CD14-positive monocyte (primary cell): Measurements from ENCODE around the gene MYO7B. TPM values are rescaled to one million over a fixed set of nuclear protein-coding genes. Genes with fewer than 3 reads are reported as not detected.

Experiments used
- DNase-seq, 3 donors: peaks; one replicate each; pipeline ENCODE4 v3.0.0-alpha.2; 2011 to 2022
- H2AFZ ChIP-seq: 2 replicates; pipeline ENCODE4 v1.6.0; 2012; ENCODE audit warnings: mild to moderate bottlenecking, low read depth, low read length, inconsistent platforms; ENCODE audit not compliant: insufficient read depth, poor library complexity, severe bottlenecking
- H3K27ac ChIP-seq, 2 donors: 1 replicate in 1 of 2; 2 replicates in 1 of 2; pipeline ENCODE4 v1.5.1; 2012 to 2013; ENCODE audit warnings: low read length in 2 of 2, control low read depth in 1 of 2, inconsistent platforms in 1 of 2, low read depth in 1 of 2, mild to moderate bottlenecking in 1 of 2
- H3K27me3 ChIP-seq, 2 donors: one replicate each; pipeline versions ENCODE4 v1.6.0 to v1.6.1; 2011 to 2013; ENCODE audit warnings: low read length in 2 of 2; ENCODE audit not compliant: control insufficient read depth in 2 of 2, insufficient read depth in 2 of 2
- H3K36me3 ChIP-seq, 2 donors: replicated peaks in 1 of 2; 1 replicate in 1 of 2; 2 replicates in 1 of 2; pipeline versions ENCODE4 v1.5.1 to v1.6.1; 2012 to 2013; ENCODE audit warnings: low read length in 2 of 2, control low read depth in 1 of 2, inconsistent platforms in 1 of 2, mild to moderate bottlenecking in 1 of 2; ENCODE audit not compliant: insufficient read depth in 2 of 2, control insufficient read depth in 1 of 2
- H3K4me1 ChIP-seq, 2 donors: 1 replicate in 1 of 2; 2 replicates in 1 of 2; pipeline versions ENCODE4 v1.5.1 to v1.6.1; 2012 to 2013; ENCODE audit warnings: low read length in 2 of 2, control low read depth in 1 of 2, inconsistent platforms in 1 of 2, mild to moderate bottlenecking in 1 of 2, moderate library complexity in 1 of 2; ENCODE audit not compliant: insufficient read depth in 2 of 2, control insufficient read depth in 1 of 2
- H3K4me2 ChIP-seq: replicated peaks from 2 replicates; pipeline ENCODE3; 2012; ENCODE audit warnings: low read length, moderate library complexity, mild to moderate bottlenecking; ENCODE audit not compliant: poor library complexity, severe bottlenecking; ENCODE audit errors: extremely low read depth
- H3K4me3 ChIP-seq, 3 experiments: fragments of 200-600 bp in 1 of 3; sonication (generic) in 1 of 3; replicated peaks in 1 of 3; 1 replicate in 2 of 3; 2 replicates in 1 of 3; pipeline ENCODE4 v1.5.1; 2011 to 2013; ENCODE audit warnings: low read length in 3 of 3, mild to moderate bottlenecking in 3 of 3, control low read depth in 2 of 3, low read depth in 2 of 3, inconsistent platforms in 1 of 3, moderate library complexity in 1 of 3
- H3K79me2 ChIP-seq: 2 replicates; pipeline ENCODE4 v1.6.0; 2012; ENCODE audit warnings: mild to moderate bottlenecking, control low read depth, inconsistent platforms, low read length, moderate library complexity; ENCODE audit not compliant: insufficient read depth
- H3K9ac ChIP-seq: 2 replicates; pipeline ENCODE4 v1.6.0; 2017; ENCODE audit warnings: low read length, mild to moderate bottlenecking; ENCODE audit not compliant: insufficient read depth, poor library complexity, severe bottlenecking
- H3K9me3 ChIP-seq, 2 donors: replicated peaks in 1 of 2; 1 replicate in 1 of 2; 2 replicates in 1 of 2; pipeline versions ENCODE4 v1.5.1 to v1.6.1; 2012 to 2013; ENCODE audit warnings: low read length in 2 of 2, control low read depth in 1 of 2; ENCODE audit not compliant: control insufficient read depth in 1 of 2, insufficient read depth in 1 of 2
- H4K20me1 ChIP-seq: 2 replicates; pipeline ENCODE4 v1.6.0; 2012; ENCODE audit warnings: mild to moderate bottlenecking, low read length, control low read depth, moderate library complexity; ENCODE audit not compliant: insufficient read depth
- H3K27ac Mint-ChIP-seq, 7 donors: one replicate each; pipeline ENCODE4 v1.8.0; 2020; ENCODE audit warnings: mild to moderate bottlenecking in 7 of 7, mixed read lengths in 7 of 7, moderate library complexity in 6 of 7, inconsistent platforms in 2 of 7
- H3K27me3 Mint-ChIP-seq, 3 donors: one replicate each; pipeline ENCODE4 v1.8.0; 2021 to 2022; ENCODE audit warnings: low read depth in 3 of 3, mild to moderate bottlenecking in 3 of 3, mixed read lengths in 3 of 3, moderate library complexity in 3 of 3, inconsistent platforms in 1 of 3
- H3K36me3 Mint-ChIP-seq, 2 donors: one replicate each; pipeline ENCODE4 v1.8.0; 2020; ENCODE audit warnings: mixed read lengths in 2 of 2, inconsistent platforms in 1 of 2, mild to moderate bottlenecking in 1 of 2
- H3K4me1 Mint-ChIP-seq: one replicate; pipeline ENCODE4 v1.8.0; 2020; ENCODE audit warnings: mild to moderate bottlenecking, mixed read lengths
- H3K4me3 Mint-ChIP-seq, 2 donors: one replicate each; pipeline ENCODE4 v1.8.0; 2020; ENCODE audit warnings: mild to moderate bottlenecking in 2 of 2, mixed read lengths in 2 of 2, moderate library complexity in 1 of 2
- H3K9me3 Mint-ChIP-seq, 7 donors: one replicate each; pipeline ENCODE4 v1.8.0; 2020 to 2022; ENCODE audit warnings: mixed read lengths in 7 of 7, mild to moderate bottlenecking in 6 of 7, moderate library complexity in 6 of 7, inconsistent platforms in 2 of 7
- CTCF ChIP-seq: fragments of 200-600 bp; IDR thresholded peaks from one replicate; pipeline ENCODE4 v1.8.0; 2022; ENCODE audit warnings: antibody characterized with exemption, mild to moderate bottlenecking
- WGBS: methylation state at CpG from one replicate; pipeline ENCODE4 v1.1.5; 2013; ENCODE audit warnings: missing lambda C conversion rate; ENCODE audit not compliant: insufficient coverage; 5-methylcytosine and 5-hydroxymethylcytosine counted together
- intact Hi-C, 2 donors: fragments of 100-400 bp; cut with micrococcal nuclease; formaldehyde crosslinking; loops; one replicate each; pipeline versions ENCODE4 v1.15.0 to v1.15.1; 2023
- polyA plus RNA-seq, 3 donors: library from polyadenylated mRNA; depleted of rRNA in 1 of 3; unstranded in 2 of 3; stranded (reverse) in 1 of 3; fragments of 300-500 nt in 2 of 3; fragments of >200 nt in 1 of 3; fragmentation: Illumina TruSeq in 2 of 3; gene quantifications; 1 replicate in 2 of 3; 2 replicates in 1 of 3; pipeline ENCODE4 v1.2.3, GENCODE V29; 2012 to 2021

The MYO7B gene
- polyA plus RNA-seq, 3 donors: 7.3 to 9.8 (median 9.0) TPM

- H2AFZ ChIP-seq: no peak overlapping the region
- H3K9ac ChIP-seq: no peak overlapping the region
- H3K4me1 ChIP-seq: no peaks in the 10 kb centered on the region
- WGBS: 95% methylated on average over 29 of the region's 38 CpGs
- H3K27ac ChIP-seq: no peak overlapping the region
- no peaks in the 10 kb centered on the region for H3K79me2 ChIP-seq
- H3K9me3 Mint-ChIP-seq: no peaks in the 10 kb centered on the region
- no peak for TF ChIP-seq CTCF
- no peak overlapping the region for H3K4me3 Mint-ChIP-seq
- intact Hi-C loops: no loop called here
- no peaks in the 10 kb centered on the region for H3K27me3 ChIP-seq
- H3K36me3 ChIP-seq: no peaks in the 10 kb centered on the region
- H3K4me1 Mint-ChIP-seq: peaks cover 12% of the 10 kb centered on the region
- no peak overlapping the region for H3K27ac Mint-ChIP-seq
- no peak for DNase-seq
- H3K4me3 ChIP-seq: no peak overlapping the region
- no peak overlapping the region for H3K4me2 ChIP-seq
- no peaks in the 10 kb centered on the region for H4K20me1 ChIP-seq
- no peaks in the 10 kb centered on the region for H3K36me3 Mint-ChIP-seq
- no peaks in the 10 kb centered on the region for H3K9me3 ChIP-seq
- peaks cover 0 to 10% (median 5%) of the 10 kb centered on the region in 3 donors for H3K27me3 Mint-ChIP-seq
Measured at GRCh38 chr2:127623388-127624319, 88.2 kb downstream of the MYO7B start.

- no peak for DNase-seq
- Histone ChIP-seq H3K36me3 (no peaks in the 10 kb centered on the region), H3K4me1 (peaks cover 2 to 4% of the 10 kb centered on the region in 2 donors), H3K4me3 (no peak overlapping the region), H3K9me3 (no peaks in the 10 kb centered on the region), H3K4me2 (no peak overlapping the region), H3K27me3 (no peaks in the 10 kb centered on the region), H3K27ac (no peak overlapping the region), H3K79me2 (no peaks in the 10 kb centered on the region), H3K9ac (no peak overlapping the region), H2AFZ (no peak overlapping the region), H4K20me1 (no peaks in the 10 kb centered on the region)
- Mint-ChIP-seq H3K4me1 (peaks cover 13% of the 10 kb centered on the region), H3K4me3 (no peak overlapping the region), H3K27ac (no peak overlapping the region), H3K36me3 (no peaks in the 10 kb centered on the region), H3K27me3 (peaks cover 0 to 14% (median 4%) of the 10 kb centered on the region in 3 donors), H3K9me3 (no peaks in the 10 kb centered on the region)
- WGBS: 100% methylated on average over 1 of the region's 5 CpGs
- no peak for TF ChIP-seq CTCF
- intact Hi-C loops: no loop called here
Measured at GRCh38 chr2:127624320-127624755, 88.9 kb downstream of the MYO7B start.
